Osteoblast (primary cell): ENCODE results near the gene RASGEF1B. TPM values are rescaled to one million over a fixed set of nuclear protein-coding genes. Genes with fewer than 3 reads are reported as not detected.

Experiments
- DNase-seq: peaks from one replicate; pipeline ENCODE4 v3.0.0; 2011; ENCODE audit warnings: low spot score, mixed read lengths; ENCODE audit not compliant: insufficient read length; ENCODE audit errors: missing footprints
- H2AFZ ChIP-seq: 2 replicates; pipeline ENCODE4 v1.6.0; 2011; ENCODE audit warnings: mild to moderate bottlenecking, low read length
- H3K27ac ChIP-seq: 2 replicates; pipeline ENCODE4 v1.5.1; 2011; ENCODE audit warnings: mild to moderate bottlenecking, low read depth, low read length, moderate library complexity
- H3K27me3 ChIP-seq: 2 replicates; pipeline ENCODE4 v1.6.0; 2012; ENCODE audit warnings: mild to moderate bottlenecking, control low read depth, inconsistent platforms, low read length, moderate library complexity; ENCODE audit not compliant: insufficient read depth
- H3K36me3 ChIP-seq: 2 replicates; pipeline ENCODE4 v1.5.1; 2011; ENCODE audit warnings: mild to moderate bottlenecking, low read length, control low read depth, moderate library complexity; ENCODE audit not compliant: insufficient read depth
- H3K4me1 ChIP-seq: 2 replicates; pipeline ENCODE4 v1.5.1; 2011; ENCODE audit warnings: mild to moderate bottlenecking, low read length, control low read depth, moderate library complexity; ENCODE audit not compliant: insufficient read depth
- H3K4me2 ChIP-seq: 2 replicates; pipeline ENCODE4 v1.6.0; 2011; ENCODE audit warnings: mild to moderate bottlenecking, low read length; ENCODE audit not compliant: insufficient read depth
- H3K4me3 ChIP-seq: fragments of 200-600 bp; sonication (generic); 3 replicates; pipeline ENCODE4 v1.5.1; 2012; ENCODE audit warnings: mild to moderate bottlenecking, low read length, inconsistent platforms; ENCODE audit not compliant: insufficient read depth
- H3K79me2 ChIP-seq: 2 replicates; pipeline ENCODE4 v1.6.0; 2012; ENCODE audit warnings: mild to moderate bottlenecking, low read length, control low read depth, inconsistent platforms; ENCODE audit not compliant: insufficient read depth
- H3K9me3 ChIP-seq: 2 replicates; pipeline ENCODE4 v1.5.1; 2011; ENCODE audit warnings: low read depth, low read length, control low read depth
- H4K20me1 ChIP-seq: 2 replicates; pipeline ENCODE4 v1.6.0; 2012; ENCODE audit warnings: mild to moderate bottlenecking, low read length, control low read depth; ENCODE audit not compliant: insufficient read depth
- CTCF ChIP-seq: IDR thresholded peaks from 2 replicates; pipeline ENCODE4 v1.5.1; 2011; ENCODE audit warnings: mild to moderate bottlenecking, low read depth, low read length, moderate library complexity; ENCODE audit errors: extremely low read depth
- total RNA-seq: library from RNA; depleted of rRNA; stranded (reverse); fragments of >200 nt; gene quantifications from 2 replicates; pipeline ENCODE4 v1.2.3, GENCODE V29; 2012

The RASGEF1B gene
- total RNA-seq, 1 donor, result 5.8 TPM

DNA sequence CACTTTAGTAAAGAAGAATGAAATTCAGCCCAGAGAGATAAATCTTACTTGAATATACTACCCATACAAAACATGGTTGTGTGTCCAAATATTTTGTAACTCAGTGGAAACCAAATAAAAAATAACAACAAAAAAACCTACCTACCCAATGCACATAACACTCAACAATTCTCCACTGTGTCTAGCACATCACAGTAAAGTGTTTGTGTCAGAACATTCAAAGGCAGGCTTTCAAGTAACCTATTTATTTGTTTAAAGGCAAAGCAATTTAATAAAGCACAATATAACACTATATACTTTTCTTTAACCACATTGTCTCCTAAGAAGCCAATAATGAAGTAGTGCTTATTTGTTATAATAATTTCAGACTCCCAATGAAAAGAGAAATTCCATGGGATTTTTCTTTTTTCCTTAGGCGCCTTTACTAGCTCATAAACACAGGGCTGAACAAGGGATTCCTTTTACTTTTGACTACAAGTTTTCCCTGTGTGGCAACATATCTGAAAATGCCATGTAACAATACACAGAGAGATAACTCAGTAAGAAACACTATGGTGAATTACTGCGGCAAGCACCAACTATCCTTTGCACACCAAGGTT lies 13.7 kb downstream of the RASGEF1B start:
- Histone ChIP-seq H3K4me3 (no peak overlapping the region), H3K4me2 (no peak overlapping the region), H3K36me3 (no peaks in the 10 kb centered on the region), H3K27ac (no peak overlapping the region), H3K27me3 (peaks cover 2% of the 10 kb centered on the region), H3K79me2 (no peaks in the 10 kb centered on the region), H3K4me1 (no peaks in the 10 kb centered on the region), H4K20me1 (no peaks in the 10 kb centered on the region), H2AFZ (no peak overlapping the region), H3K9me3 (no peaks in the 10 kb centered on the region)
- no peak for TF ChIP-seq CTCF
- no peak for DNase-seq

DNA sequence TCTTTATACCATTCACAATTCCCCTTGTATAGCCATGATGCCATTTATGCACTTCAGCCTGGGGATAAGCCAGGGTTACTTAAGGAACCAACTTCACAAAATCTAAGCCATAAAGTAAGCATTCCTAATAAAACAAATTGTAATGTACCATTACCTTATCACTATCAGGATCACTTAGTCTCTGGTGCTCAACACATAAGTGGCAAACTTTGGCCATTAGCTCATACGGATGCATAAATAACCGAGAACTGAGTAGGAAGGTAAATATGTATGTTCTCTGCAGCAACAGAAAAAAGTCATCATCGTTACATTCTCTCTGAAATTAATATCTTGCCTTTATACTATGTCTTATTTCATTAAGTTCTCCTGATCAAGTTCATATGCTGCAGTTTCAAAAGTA lies 14.4 kb downstream of the RASGEF1B start:
- no peak overlapping the region for H3K4me3 ChIP-seq
- H3K27ac ChIP-seq, result no peak overlapping the region
- no peaks in the 10 kb centered on the region for H4K20me1 ChIP-seq
- no peaks in the 10 kb centered on the region for H3K79me2 ChIP-seq
- no peak for DNase-seq
- no peaks in the 10 kb centered on the region for H3K4me1 ChIP-seq
- TF ChIP-seq CTCF, result no peak
- no peaks in the 10 kb centered on the region for H3K36me3 ChIP-seq
- H2AFZ ChIP-seq, result no peak overlapping the region
- no peaks in the 10 kb centered on the region for H3K9me3 ChIP-seq
- H3K4me2 ChIP-seq, result no peak overlapping the region
- peaks cover 2% of the 10 kb centered on the region for H3K27me3 ChIP-seq

GRCh38 chr4:81455897-81456296 lies 15.8 kb downstream of the RASGEF1B start:
- Histone ChIP-seq H3K4me3 (no peak overlapping the region), H3K79me2 (no peaks in the 10 kb centered on the region), H4K20me1 (no peaks in the 10 kb centered on the region), H3K4me2 (no peak overlapping the region), H3K4me1 (no peaks in the 10 kb centered on the region), H3K27me3 (no peaks in the 10 kb centered on the region), H3K27ac (no peak overlapping the region), H3K9me3 (no peaks in the 10 kb centered on the region), H2AFZ (no peak overlapping the region), H3K36me3 (no peaks in the 10 kb centered on the region)
- TF ChIP-seq CTCF, result no peak
- DNase-seq, result no peak

GRCh38 chr4:81454948-81455347 lies 16.8 kb downstream of the RASGEF1B start:
- H3K4me2 ChIP-seq, result no peak overlapping the region
- no peaks in the 10 kb centered on the region for H4K20me1 ChIP-seq
- no peaks in the 10 kb centered on the region for H3K9me3 ChIP-seq
- H2AFZ ChIP-seq, result no peak overlapping the region
- no peak overlapping the region for H3K27ac ChIP-seq
- DNase-seq, result no peak
- H3K4me1 ChIP-seq, result no peaks in the 10 kb centered on the region
- no peaks in the 10 kb centered on the region for H3K36me3 ChIP-seq
- no peak for TF ChIP-seq CTCF
- no peaks in the 10 kb centered on the region for H3K27me3 ChIP-seq
- H3K4me3 ChIP-seq, result no peak overlapping the region
- H3K79me2 ChIP-seq, result no peaks in the 10 kb centered on the region
